ENCODE results near the gene SCYGR2.

The SCYGR2 gene

GRCh38 chr2:227612546-227613271 is 14.0 kb downstream of the SCYGR2 start:
- DNase-seq (ENCODE audit: low read depth in 1 of 2, low spot score in 1 of 2): no peak

DNA sequence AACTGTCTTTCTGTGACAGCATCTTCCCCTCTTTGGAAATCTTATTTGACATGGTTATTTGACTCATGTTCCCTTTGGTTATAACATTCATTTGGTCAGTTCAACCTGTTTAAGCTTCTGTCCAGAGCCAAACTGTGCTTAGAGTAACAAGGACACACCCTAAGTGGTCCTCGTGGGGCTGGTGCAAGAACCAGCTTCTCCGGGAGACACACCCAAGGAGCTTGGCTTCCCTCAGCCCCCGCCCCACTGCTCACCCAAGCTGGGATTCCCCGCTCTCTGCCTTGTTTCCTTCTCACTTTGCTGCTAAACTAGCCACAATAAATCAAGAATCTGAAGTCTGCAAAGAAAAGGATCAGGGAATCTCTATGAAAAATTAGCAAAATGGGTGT is 14.6 kb downstream of the SCYGR2 start:
- DNase-seq (ENCODE audit: low read depth in 1 of 2, low spot score in 1 of 2): no peak

DNA sequence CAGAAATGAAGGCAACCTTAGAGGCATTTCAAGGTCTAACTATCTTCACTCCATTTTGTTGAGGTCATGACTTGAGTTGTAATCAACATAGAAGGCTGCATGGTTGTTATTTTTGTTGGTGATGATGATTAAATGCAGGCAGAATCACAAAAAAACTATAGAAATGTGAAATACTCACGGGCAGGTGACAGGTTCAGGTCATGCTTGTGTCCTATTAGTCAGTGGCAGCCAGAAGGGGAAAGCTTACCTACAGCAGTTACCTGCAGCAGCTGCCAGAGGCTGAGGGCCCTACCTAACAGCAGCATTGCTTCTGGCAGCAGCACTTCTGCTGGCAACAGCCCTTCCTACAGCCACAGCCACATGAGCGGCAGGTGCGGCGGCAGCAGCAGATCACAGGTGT is 15.6 kb downstream of the SCYGR2 start:
- DNase-seq (ENCODE audit: low read depth in 1 of 2, low spot score in 1 of 2): no peak

- no peak for DNase-seq (ENCODE audit: low read depth in 1 of 2, low spot score in 1 of 2)
Observed at GRCh38 chr2:227614740-227615139, 16.0 kb downstream of the SCYGR2 start, which contains the start of gene SCYGR3. Gene SCYGR3, minus strand, starts transcription at chr2:227614840. Its CDS starts 0 bp downstream, at chr2:227614840.

DNA sequence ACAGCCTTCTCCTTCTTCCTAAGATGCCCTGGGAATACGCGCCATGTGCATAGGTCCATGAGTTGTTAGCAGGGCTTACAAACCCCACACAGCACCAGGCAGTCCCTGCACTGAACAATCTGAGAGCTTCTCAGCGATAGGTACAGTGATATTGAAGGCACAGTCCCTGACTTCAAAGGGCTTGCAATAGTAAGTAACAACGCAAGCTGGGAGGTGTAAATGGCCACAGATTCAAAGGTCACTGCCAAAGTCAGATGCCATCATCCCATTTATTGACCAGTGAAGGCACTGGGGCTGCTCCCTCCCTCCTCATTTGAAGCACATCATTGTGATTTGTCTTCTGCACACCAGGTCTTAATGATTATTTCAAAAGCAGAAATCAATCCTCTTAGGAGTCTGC is 16.5 kb downstream of the SCYGR2 start:
- DNase-seq (ENCODE audit: low read depth in 1 of 2, low spot score in 1 of 2): no peak

- no peak for DNase-seq (ENCODE audit: low read depth in 1 of 2, low spot score in 1 of 2)
Observed at GRCh38 chr2:227615906-227616305, 17.2 kb downstream of the SCYGR2 start.

- no peak for DNase-seq (ENCODE audit: low read depth in 1 of 2, low spot score in 1 of 2)
Observed at GRCh38 chr2:227616631-227617030, 17.9 kb downstream of the SCYGR2 start.

GRCh38 chr2:227617316-227618230 is 18.9 kb downstream of the SCYGR2 start, which contains the start of gene SCYGR4:
Gene SCYGR4, plus strand, starts transcription at chr2:227617498. Its CDS starts 0 bp downstream, at chr2:227617498.
- DNase-seq (ENCODE audit: low read depth in 1 of 2, low spot score in 1 of 2): no peak

DNA sequence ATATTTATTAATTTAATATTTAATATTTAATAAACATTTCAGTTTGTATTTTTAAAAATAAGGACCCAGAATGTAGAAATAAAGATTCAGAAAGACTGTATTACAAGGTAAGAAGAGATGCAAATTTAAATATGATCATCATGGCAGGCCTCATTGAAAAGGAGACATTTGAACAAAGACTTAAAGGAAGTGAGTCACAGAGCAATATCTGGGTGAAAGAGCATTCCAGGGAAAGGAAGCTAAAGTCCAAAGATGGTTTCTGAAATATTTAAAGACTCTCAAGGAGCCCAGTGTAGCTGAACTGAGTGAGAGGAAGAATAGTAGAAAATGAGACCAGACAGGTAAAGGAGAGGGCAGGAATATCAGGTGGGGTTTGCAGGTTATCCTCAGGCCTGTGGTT is 24.5 kb downstream of the SCYGR2 start:
- no peak for DNase-seq (ENCODE audit: low read depth in 1 of 2, low spot score in 1 of 2)

- no peak for DNase-seq (ENCODE audit: low read depth in 1 of 2, low spot score in 1 of 2)
Observed at GRCh38 chr2:227625420-227625819, 26.7 kb downstream of the SCYGR2 start.

DNA sequence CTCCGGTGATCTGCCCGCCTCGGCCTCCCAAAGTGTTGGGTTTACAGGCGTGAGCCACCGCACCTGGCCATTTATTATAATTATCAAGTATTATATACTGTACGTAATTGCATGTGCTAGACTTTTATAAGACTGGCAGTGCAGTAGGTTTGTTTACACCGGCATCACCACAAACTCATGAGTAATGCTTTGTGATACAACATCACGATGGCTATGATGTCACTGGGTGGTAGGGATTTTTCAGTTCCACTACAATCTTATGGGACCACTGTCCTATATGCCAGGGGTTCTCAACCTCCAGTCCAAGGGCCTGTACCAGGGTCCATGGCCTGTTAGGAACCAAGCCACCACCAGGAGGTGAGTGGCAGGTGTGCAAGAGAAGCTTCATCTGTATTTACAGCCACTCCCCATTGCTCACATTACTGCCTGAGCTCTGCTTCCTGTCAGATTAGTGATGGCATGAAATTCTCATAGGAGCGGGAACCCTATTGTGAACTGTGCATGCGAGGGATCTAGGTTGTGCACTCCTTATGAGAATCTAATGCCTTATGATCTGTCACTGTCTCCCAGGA is 28.0 kb downstream of the SCYGR2 start:
- DNase-seq (ENCODE audit: low read depth in 1 of 2, low spot score in 1 of 2): no peak

DNA sequence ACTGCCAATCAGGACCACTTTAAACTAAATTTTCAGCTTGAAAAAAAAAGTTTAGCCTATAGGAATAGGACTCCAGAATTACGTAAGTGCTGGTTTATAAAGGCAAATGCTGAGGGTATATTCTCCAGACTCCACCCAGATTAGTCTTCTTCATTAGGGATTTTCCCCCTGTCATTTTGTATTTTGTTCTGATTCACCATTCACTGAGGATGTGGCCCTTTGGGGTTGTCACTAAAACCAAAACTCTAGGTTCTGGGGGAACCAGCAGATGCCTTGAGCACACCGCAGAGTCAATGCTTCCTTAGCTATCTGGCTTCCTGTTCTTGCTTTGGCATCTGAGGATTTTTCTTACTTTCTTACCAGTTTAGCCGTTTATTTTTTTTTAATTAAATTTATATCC is 29.1 kb downstream of the SCYGR2 start:
- DNase-seq (ENCODE audit: low read depth in 1 of 2, low spot score in 1 of 2): no peak

- no peak for DNase-seq (ENCODE audit: low read depth in 1 of 2, low spot score in 1 of 2)
Observed at GRCh38 chr2:227629435-227629834, 30.7 kb downstream of the SCYGR2 start.

DNA sequence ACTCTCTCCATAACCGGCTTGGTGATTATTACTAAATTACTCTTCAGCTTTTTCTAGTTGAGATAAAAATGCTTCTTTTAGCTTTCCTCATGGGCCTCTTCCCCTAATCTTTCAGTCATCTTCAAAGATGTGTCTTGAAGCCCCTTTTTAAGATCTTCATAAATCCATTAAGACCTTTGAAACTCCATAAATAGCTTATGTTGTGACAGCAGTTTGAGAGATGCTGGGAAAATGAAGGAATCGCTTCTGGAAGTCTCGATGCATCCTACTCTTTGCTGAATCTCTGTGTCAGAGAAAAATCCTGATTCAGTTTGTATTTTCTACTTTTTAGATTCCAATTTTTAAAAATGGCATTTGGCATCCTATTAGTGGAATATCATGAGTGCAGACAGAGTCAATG is 31.6 kb downstream of the SCYGR2 start:
- DNase-seq (ENCODE audit: low read depth in 1 of 2, low spot score in 1 of 2): no peak

DNA sequence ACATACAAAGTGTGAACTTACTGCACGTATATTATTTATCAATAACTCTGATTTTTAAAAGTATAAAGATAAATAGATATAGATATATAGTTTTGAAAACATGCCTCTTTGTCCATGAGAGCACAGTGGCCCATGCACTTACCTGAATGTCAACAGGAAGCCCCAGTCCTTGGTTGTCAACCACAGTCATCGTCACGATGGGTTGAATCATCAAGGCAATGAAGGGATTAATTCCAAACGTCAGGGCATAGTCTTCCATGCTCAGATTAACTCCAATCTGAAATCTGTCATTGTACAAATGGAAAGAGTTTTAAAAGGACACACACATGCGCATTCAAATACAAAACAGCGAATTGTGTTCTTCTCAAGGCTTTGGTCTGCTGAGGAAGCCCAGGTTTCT is 34.1 kb downstream of the SCYGR2 start:
- DNase-seq (ENCODE audit: low read depth in 1 of 2, low spot score in 1 of 2): no peak

- DNase-seq (ENCODE audit: low read depth in 1 of 2, low spot score in 1 of 2): no peak
Observed at GRCh38 chr2:227634201-227634600, 35.5 kb downstream of the SCYGR2 start.

DNA sequence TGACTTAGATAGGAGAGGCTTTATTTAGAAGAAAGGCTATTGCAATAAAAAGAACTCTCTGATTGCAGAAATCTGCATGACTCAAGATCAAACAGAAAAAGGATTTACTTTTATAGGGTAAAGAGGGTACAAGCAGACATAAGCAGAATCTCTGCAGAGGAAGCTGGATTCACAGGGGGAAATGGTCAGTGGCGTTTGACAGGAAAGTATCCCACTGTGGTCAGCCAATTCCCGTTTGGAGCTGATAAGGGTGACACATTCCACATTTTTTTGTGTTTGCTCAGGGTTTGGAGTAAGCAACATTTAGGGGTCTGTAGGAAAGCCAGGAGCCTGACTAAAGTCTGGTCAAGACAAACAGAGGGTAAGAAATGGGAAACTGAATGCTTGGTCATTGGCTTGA is 44.0 kb downstream of the SCYGR2 start:
- DNase-seq (ENCODE audit: low read depth in 1 of 2, low spot score in 1 of 2): no peak

DNA sequence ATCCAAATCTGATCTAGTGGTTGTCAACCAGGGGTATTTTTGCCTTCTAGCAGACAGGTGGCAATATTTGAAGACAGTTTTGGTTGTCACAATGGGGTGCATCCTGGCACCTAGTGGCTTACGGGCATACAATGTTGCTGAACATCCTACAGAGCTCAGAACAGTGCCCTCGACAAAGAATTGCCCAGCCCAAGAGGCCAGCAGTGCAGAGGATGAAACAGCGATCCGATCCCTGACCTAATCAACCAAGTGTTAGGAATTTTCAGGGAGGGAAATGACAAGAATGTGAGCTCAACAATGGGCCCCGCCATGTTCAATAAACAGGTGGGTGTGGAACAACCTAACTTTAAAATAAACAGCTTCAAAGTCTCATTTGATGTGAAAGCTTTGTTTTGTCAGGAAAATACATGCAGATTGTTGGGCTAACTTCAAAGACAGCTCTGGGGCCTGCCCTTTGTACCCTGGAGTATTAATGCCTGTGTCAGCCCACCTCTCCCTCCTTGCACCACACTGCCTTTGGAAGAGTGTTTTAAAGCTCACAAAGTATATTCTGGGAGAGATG is 45.4 kb downstream of the SCYGR2 start:
- no peak for DNase-seq (ENCODE audit: low read depth in 1 of 2, low spot score in 1 of 2)
